Measurements from ENCODE around the gene C1QTNF9. TPM values are rescaled to one million over a fixed set of nuclear protein-coding genes. Genes with fewer than 3 reads are reported as not detected.
A peak's percentile ranks its signal among the peaks of the same experiment; 100 is the strongest.

The C1QTNF9 gene
- total and polyA plus RNA-seq, 2 donors (not counting 1 experiment from before 2014, with no cell fraction given): not detected

DNA sequence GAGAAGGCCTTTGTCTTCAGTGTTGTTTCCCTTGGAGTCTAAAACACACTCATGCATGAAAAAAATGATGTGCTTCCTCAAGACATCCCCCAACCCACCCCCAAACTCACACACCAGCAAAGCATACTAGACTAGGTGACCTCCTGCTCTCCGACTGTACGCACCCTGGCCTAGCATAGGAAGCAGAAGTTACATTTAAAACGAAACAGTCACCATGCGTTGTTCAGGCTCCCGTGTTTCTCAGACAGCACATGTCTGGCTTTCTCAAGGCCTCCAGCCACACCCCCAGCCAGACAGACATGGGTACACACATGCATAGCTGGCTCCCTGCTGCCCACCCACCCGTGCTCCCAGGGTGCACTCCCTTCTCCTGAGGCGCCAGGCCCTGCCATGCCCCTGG lies 28.7 kb upstream of the C1QTNF9 start:
- Histone ChIP-seq H3K27me3 (replicated peaks in 1 of 4; ENCODE audit: control extremely low read depth in 1 of 4, control insufficient read depth in 3 of 4, insufficient read depth in 4 of 4, low read length in 3 of 4) (no peaks in the 10 kb centered on the region), H3K4me1 (ENCODE audit: control insufficient read depth in 2 of 2, insufficient read depth in 2 of 2, low read length in 2 of 2) (peaks cover 19 to 28% of the 10 kb centered on the region in 2 donors), H2AFZ (ENCODE audit: insufficient read depth, low read depth, low read length, poor library complexity, severe bottlenecking) (peak overlapping the region; percentile 36), H3K9ac (ENCODE audit: low read length) (no peak overlapping the region), H3K36me3 (replicated peaks in 1 of 2; ENCODE audit: control extremely low read depth in 1 of 2, control insufficient read depth in 1 of 2, extremely low read depth in 1 of 2, insufficient read depth in 2 of 2, low read length in 1 of 2) (peaks cover 1 to 3% of the 10 kb centered on the region in 2 experiments), H3K4me2 (replicated peaks; ENCODE audit: low read depth, low read length, poor library complexity, severe bottlenecking) (peak overlapping the region; percentile 31), H3K9me3 (ENCODE audit: control extremely low read depth in 1 of 3, control insufficient read depth in 2 of 3, insufficient read depth in 1 of 3, low read length in 2 of 3) (no peaks in the 10 kb centered on the region), H3K79me2 (ENCODE audit: control insufficient read depth, insufficient read depth, low read length) (peaks cover 14% of the 10 kb centered on the region), H4K20me1 (ENCODE audit: control insufficient read depth, insufficient read depth, low read length, poor library complexity, severe bottlenecking) (no peaks in the 10 kb centered on the region), H3K4me3 (ENCODE audit: control extremely low read depth in 1 of 5, extremely low read depth in 1 of 5, insufficient read depth in 1 of 5, low read depth in 2 of 5, low read length in 4 of 5) (no peak overlapping the region), H3K27ac (ENCODE audit: low read length in 2 of 2) (peak overlapping the region; percentile 29 to 59)
- DNase-seq (peak; percentile 54), ATAC-seq (ENCODE audit: low read depth) (peak; percentile 65)
- Mint-ChIP-seq H3K9me3 (ENCODE audit: insufficient read depth) (no peaks in the 10 kb centered on the region), H3K4me1 (peaks cover 26% of the 10 kb centered on the region), H3K27ac (peak overlapping the region; percentile 80), H3K27me3 (no peaks in the 10 kb centered on the region), H3K4me3 (peak overlapping the region; percentile 56)
- intact Hi-C loops (cut with micrococcal nuclease): no loop called here
- 82% methylated on average over 7 of the region's 7 CpGs for WGBS (ENCODE audit: insufficient coverage)
- TF ChIP-seq, protein P1, sequence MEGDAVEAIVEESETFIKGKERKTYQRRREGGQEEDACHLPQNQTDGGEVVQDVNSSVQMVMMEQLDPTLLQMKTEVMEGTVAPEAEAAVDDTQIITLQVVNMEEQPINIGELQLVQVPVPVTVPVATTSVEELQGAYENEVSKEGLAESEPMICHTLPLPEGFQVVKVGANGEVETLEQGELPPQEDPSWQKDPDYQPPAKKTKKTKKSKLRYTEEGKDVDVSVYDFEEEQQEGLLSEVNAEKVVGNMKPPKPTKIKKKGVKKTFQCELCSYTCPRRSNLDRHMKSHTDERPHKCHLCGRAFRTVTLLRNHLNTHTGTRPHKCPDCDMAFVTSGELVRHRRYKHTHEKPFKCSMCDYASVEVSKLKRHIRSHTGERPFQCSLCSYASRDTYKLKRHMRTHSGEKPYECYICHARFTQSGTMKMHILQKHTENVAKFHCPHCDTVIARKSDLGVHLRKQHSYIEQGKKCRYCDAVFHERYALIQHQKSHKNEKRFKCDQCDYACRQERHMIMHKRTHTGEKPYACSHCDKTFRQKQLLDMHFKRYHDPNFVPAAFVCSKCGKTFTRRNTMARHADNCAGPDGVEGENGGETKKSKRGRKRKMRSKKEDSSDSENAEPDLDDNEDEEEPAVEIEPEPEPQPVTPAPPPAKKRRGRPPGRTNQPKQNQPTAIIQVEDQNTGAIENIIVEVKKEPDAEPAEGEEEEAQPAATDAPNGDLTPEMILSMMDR (IDR thresholded peaks at IDR 0.05): no peak
- TF ChIP-seq EZH2 (IDR thresholded peaks at IDR 0.05; ENCODE audit: borderline replicate concordance, insufficient read depth, low read depth, low read length, poor library complexity, severe bottlenecking): no peak
- ChIA-PET POLR2A (no interaction called here), CTCF (no interaction called here)

DNA sequence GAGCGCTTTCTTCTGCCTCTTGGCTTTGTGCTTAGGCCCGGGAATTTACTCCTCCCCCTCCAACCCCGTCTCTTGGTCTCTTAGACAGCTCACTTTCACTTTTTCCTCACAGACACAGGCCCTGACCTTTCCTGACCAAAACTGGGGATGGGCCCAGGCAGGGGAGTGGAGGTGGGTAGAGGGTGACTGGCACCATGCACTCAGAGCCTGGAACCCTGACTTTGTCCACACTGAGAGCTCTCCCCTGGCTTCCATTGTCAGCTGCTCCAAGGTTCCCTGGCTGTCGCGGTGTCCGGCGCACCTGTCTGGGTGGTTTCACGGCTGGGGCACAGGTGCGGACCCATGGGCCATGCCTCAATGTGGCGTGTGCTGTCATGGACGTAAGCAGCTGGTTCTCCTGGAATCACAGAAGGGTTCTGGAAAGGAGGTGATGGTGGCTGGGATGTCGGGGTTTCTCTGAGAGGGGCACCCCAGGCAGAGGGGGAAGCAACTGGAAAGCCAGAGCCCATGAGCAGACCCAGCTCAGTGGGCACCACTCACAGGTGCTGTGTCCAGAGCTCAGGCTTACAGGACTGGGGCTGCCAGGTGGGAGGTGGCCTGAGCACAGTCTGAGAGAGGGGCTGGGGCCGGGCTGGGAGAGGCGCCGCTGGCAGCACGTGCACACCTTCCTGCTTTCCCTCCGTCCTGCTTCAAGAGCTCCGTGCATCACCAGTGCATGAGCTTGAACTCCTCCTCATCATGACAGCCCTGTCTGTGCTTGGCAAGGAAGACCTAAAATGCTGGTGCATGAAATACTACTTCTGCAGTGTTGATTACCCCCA lies 28.0 kb upstream of the C1QTNF9 start:
- Histone ChIP-seq H3K27me3 (replicated peaks in 1 of 4; ENCODE audit: control extremely low read depth in 1 of 4, control insufficient read depth in 3 of 4, insufficient read depth in 4 of 4, low read length in 3 of 4) (no peaks in the 10 kb centered on the region), H3K4me2 (replicated peaks; ENCODE audit: low read depth, low read length, poor library complexity, severe bottlenecking) (peak overlapping the region; percentile 31), H3K9me3 (ENCODE audit: control extremely low read depth in 1 of 3, control insufficient read depth in 2 of 3, insufficient read depth in 1 of 3, low read length in 2 of 3) (no peaks in the 10 kb centered on the region), H3K9ac (ENCODE audit: low read length) (no peak overlapping the region), H4K20me1 (ENCODE audit: control insufficient read depth, insufficient read depth, low read length, poor library complexity, severe bottlenecking) (no peaks in the 10 kb centered on the region), H3K4me3 (ENCODE audit: control extremely low read depth in 1 of 5, extremely low read depth in 1 of 5, insufficient read depth in 1 of 5, low read depth in 2 of 5, low read length in 4 of 5) (no peak overlapping the region), H2AFZ (ENCODE audit: insufficient read depth, low read depth, low read length, poor library complexity, severe bottlenecking) (peak overlapping the region; percentile 36), H3K4me1 (ENCODE audit: control insufficient read depth in 2 of 2, insufficient read depth in 2 of 2, low read length in 2 of 2) (peaks cover 12 to 21% of the 10 kb centered on the region in 2 donors), H3K27ac (ENCODE audit: low read length in 2 of 2) (peak overlapping the region in 1 of 2 donors; percentile 59), H3K79me2 (ENCODE audit: control insufficient read depth, insufficient read depth, low read length) (peaks cover 14% of the 10 kb centered on the region), H3K36me3 (replicated peaks in 1 of 2; ENCODE audit: control extremely low read depth in 1 of 2, control insufficient read depth in 1 of 2, extremely low read depth in 1 of 2, insufficient read depth in 2 of 2, low read length in 1 of 2) (peaks cover 1 to 9% of the 10 kb centered on the region in 2 experiments)
- H3K27me3 Mint-ChIP-seq: no peaks in the 10 kb centered on the region
- CTCF ChIA-PET: no interaction called here
- peaks cover 20% of the 10 kb centered on the region for H3K4me1 Mint-ChIP-seq
- H3K9me3 Mint-ChIP-seq (ENCODE audit: insufficient read depth): no peaks in the 10 kb centered on the region
- intact Hi-C loops (cut with micrococcal nuclease): no loop called here
- no peak for DNase-seq
- no peak for TF ChIP-seq EZH2 (IDR thresholded peaks at IDR 0.05; ENCODE audit: borderline replicate concordance, insufficient read depth, low read depth, low read length, poor library complexity, severe bottlenecking)
- ATAC-seq (ENCODE audit: low read depth): no peak
- peak overlapping the region; percentile 80 for H3K27ac Mint-ChIP-seq
- WGBS (ENCODE audit: insufficient coverage): 98% methylated on average over 15 of the region's 18 CpGs
- no peak overlapping the region for H3K4me3 Mint-ChIP-seq
- POLR2A ChIA-PET: no interaction called here
